T47D (cell line): Measurements from ENCODE around the gene POC5.
"Not testable (repeated sequence)": the region's sequence is repeated elsewhere in the genome, so short reads cannot be mapped to it uniquely, and the experiment has no call there.

Source experiments
- DNase-seq, 2 experiments: peaks; one replicate each; pipeline versions ENCODE4 v3.0.0 to v3.0.0-alpha.2; 2011 to 2012; ENCODE audit warnings: low read depth in 1 of 2, low spot score in 1 of 2
- JUND ChIP-seq: IDR thresholded peaks from 2 replicates; pipeline ENCODE4 v1.6.1; 2012; ENCODE audit warnings: low read depth
- in situ Hi-C: cut with HindIII; loops from 2 replicates; pipeline ENCODE4 v1.10.0; 2016; ENCODE audit warnings: low sequenced_read_pairs, low pct_unique_long_range_greater_than_20kb

POC5 gene

DNA sequence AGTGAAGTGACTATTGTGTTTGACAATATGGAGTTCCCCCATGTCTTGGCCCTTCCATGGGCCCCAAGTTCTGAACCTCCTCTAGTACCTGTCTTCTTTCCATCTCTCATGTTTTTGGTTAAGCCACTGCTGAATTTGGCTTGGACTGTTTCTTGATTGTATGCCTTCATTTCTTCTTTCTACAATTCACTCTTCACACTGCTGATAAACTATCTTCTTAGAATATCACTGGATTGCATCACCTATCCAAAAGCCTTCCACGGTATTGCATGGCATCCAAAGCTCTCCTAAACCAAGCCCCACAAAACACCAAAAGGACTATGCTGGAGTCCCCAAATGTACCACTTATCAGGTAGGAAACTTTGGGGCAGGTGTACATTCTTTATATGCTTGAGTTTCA lies 4.3 kb upstream of the POC5 start:
- no peak for TF ChIP-seq JUND
- no peak for DNase-seq
- in situ Hi-C loops: no loop called here

DNA sequence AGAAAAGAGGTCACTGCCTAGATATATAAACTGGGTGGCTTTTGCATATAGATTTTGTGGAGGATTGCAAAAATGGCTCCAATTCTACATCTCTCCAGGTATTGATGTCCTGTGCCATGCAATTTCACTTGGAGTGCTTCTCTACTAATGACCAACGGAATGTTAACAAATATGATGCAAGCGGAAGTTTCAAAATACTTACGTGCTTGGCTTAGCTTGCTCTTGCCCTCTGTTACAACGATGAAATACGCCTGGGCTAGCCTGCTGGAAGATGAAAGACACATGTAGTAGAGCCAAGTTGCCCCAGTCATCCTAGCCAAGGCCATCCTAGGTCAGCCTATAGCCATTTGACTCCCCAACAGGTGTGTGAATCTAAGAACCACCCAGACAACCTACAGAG lies 3.6 kb upstream of the POC5 start:
- in situ Hi-C loops: no loop called here
- no peak for DNase-seq

DNA sequence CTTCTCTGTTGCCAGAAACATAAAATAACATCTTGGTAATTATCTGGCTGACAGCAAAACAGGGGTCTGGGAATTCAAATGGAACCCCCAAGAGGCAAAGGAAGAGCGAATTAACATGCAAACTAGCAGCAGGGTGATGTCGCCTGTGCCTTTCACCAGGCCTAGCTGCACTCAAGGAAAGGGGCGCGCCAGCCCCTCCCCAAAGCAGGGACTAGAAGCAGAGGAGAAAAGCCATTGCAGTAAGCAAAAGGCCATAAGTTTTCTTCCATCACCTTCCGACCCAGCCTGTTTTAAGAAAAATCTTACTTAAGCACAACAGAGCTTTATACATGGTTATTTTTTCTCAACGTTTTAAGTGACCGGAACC lies 539 bp downstream of the POC5 start:
- no peak for TF ChIP-seq JUND
- in situ Hi-C loops: no loop called here
- no peak for DNase-seq

More for the DNA sequence above, 3.6 kb upstream of the POC5 start:
- no peak for TF ChIP-seq JUND

DNA sequence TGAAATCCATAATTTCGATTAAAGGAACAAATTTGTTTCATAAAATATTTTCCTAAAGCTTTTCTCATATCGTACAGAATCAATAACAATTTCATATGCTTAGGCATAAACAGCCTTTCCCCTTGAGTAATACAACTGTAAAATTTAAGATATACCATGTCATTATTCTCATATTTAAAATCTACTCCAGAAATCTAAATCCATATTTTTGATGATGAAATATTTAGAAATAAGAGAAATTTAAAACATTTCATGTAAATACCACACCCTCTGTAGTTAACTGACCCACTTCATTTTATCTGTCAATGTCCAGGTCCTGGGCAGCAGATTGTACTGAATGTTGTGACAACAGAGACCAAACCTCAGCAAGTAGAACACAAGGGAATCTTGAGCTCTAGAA lies 5.1 kb downstream of the POC5 start:
- in situ Hi-C loops: no loop called here
- DNase-seq: no peak
- TF ChIP-seq JUND: no peak

DNA sequence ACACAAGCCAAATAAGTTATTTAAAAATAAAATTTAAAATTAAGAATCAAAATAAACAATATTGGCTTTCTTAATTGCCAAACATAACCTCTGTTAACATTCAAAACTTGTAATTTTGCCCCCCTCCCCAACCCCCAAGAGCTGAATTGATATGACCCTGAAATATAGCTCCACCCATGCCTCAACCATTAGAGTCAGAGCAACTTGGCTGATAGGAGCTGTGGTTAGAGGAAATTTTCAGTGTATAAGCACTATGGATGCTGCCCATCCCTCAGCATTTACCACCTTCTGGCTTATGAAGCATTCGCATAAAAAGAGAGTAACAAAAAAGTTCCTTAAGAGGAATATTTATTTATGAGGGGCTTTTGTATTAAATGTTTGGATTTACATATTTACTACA lies 6.1 kb downstream of the POC5 start:
- DNase-seq: no peak
- no peak for TF ChIP-seq JUND
- in situ Hi-C loops: no loop called here

DNA sequence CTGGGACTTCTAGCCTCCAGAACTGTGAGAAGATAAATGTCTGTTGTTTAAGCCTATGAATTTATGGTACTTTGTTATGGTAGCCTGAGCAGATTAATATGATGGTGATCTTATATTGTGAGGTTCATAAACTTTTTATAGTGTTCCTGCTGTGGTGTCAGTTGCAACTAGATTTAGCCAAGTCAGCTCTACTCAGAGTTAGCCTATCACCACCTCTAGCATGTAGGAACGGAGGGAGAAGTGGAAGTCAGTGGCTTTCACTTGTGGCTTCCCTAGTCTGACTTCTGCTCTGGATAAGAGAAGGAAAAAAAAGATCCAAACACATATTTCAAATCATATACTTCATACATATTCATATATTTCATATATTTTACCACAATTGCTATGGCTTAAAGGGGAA lies 6.6 kb downstream of the POC5 start:
- in situ Hi-C loops: no loop called here
- no peak for TF ChIP-seq JUND
- no peak for DNase-seq

DNA sequence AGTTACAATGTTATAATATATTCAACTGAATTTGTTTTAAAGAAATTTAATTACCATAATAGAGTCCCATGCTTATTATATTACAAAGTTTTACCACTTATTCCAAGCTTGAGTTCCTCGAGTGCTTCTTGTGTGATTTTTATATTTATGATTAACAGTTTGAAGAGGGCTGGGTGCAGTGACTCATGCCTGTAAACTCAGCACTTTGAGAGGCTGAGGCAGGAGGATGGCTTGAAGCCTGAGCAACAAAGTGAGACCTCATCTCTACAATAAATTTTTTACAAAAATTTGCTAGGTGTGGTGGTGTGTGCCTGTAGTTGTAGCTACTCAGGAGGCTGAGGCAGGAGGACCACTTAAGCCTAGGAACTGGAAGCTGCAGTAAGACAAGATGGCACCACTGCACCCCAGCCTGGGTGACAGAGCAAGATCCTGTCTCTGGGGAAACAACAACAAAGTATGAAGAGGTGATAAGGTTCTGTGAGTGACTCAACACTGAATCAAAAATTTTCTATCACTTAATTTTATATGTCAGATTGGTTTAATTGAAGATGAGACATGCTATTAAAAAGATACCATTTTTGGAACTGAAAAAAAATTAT lies 9.2 kb downstream of the POC5 start:
- DNase-seq: no peak
- TF ChIP-seq JUND: no peak
- in situ Hi-C loops: no loop called here

DNA sequence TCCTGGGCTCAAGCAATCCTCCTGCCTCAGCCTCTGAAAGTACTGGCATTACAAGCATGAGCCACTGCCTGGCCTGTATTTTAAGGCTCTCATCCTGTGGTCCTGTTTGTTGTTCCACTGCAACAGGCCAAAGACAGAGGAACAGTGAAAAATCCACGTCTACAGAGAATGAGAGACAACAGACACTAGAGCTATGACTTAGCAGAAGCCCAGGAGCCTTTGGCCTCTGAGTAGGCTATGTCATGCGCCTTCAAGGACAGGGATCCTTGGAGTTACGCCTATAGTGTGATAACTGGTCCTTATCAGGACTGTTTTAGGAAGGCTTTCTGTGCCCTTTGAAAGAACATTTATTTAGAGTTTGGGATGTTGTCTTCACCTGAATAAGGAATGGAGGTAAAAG lies 10.5 kb downstream of the POC5 start:
- no peak for TF ChIP-seq JUND
- DNase-seq: no peak
- in situ Hi-C loops: no loop called here

DNA sequence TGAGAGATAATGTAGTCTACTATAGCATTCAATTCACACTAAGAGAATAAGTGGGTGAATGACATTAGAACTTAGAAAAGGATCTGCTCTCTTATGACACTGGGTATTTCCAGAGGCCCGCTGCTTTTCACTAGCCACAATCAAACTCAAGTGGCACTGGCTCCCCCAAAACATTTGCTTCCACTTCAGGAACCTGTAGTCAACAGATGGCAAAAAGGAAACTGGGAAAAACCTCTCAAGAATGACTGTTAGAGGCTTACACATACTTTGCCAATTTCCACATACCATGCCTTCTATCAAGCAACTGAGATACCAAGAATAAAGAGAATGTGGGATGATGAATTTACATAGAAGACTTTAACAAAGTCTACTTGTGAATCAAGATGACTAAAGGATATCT lies 11.2 kb downstream of the POC5 start:
- DNase-seq: no peak
- in situ Hi-C loops: no loop called here
- TF ChIP-seq JUND: no peak

DNA sequence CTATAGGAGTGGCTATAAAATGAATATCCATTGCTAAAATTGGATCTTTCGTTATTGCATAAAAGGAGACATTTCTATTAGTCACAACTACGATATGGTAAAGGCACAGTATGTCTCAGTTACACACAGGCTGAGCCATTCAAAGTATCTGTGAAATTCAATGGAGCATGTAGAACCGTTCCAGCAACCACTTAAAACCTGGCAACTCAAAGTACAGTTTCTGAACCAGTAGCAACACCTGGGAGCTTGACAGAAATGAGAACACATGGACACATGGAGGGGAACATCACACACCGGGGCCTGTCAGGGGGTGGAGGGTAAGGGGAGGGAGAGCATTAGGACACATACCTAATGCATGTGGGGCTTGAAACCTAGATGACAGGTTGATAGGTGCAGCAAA lies 15.4 kb downstream of the POC5 start:
- DNase-seq: no peak
- TF ChIP-seq JUND: no peak
- in situ Hi-C loops: no loop called here

DNA sequence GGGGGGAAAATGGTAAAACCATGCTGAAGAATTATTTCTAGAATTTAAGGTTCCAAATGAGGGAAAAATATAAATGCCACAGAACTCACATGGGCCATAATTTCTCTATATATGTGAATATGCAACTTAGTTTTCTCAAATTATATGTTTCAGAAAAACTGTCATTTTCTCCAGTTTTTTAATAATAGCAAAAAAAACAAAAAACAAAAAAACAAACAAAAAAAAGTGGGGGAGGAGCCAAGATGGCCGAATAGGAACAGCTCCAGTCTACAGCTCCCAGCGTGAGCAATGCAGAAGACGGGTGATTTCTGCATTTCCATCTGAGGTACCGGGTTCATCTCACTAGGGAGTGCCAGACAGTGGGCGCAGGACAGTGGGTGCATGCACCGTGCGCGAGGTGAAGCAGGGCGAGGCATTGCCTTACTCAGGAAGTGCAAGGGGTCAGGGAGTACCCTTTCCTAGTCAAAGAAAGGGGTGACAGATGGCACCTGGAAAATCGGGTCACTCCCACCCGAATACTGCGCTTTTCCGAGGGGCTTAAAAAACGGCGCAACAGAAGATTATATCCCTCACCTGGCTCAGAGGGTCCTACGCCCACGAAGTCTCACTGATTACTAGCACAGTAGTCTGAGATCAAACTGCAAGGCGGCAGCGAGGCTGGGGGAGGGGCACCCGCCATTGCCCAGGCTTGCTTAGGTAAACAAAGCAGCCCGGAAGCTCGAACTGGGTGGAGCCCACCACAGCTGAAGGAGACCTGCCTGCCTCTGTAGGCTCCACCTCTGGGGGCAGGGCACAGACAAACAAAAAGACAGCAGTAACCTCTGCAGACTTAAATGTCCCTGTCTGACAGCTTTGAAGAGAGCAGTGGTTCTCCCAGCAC lies 21.5 kb downstream of the POC5 start:
- DNase-seq, in situ Hi-C loops: not testable (repeated sequence)

DNA sequence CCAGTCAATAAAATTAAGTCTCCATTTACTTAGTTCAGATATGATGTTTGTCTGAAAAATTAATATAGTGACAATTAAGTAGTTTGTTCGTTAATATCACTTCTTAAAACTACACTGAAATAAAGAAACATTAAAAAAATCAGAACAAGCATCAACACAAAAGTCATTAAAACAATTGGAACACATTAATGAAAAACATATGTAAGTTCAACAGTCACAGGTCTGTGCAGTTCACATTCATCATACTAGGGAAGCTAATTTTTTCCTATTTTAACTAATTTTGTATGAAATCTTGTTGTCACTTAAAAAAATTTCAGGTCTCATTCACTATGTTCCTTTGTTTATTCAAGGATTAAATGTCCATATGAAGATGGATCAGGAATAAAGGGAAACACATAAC lies 22.5 kb downstream of the POC5 start:
- in situ Hi-C loops: no loop called here
- DNase-seq: no peak
- TF ChIP-seq JUND: no peak

DNA sequence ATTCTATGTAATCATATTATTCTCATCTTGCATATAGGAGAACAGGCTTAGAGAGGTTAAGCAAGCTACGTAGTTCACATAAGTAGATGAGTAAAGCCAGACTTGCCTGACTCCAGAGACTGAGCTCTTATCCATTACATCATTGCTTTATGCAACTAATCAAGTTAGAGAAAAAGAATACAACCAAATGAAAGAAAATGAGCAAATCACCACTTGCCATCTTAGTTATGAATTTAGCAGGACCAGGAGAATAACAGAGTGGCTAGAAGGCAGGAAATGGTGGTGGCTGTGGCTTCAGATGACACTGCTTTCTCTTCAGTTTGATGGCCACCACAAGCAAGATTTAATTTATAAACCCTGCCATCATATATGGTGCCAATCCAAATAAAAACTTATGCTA lies 26.6 kb downstream of the POC5 start:
- in situ Hi-C loops: no loop called here
- no peak for TF ChIP-seq JUND
- DNase-seq: no peak

DNA sequence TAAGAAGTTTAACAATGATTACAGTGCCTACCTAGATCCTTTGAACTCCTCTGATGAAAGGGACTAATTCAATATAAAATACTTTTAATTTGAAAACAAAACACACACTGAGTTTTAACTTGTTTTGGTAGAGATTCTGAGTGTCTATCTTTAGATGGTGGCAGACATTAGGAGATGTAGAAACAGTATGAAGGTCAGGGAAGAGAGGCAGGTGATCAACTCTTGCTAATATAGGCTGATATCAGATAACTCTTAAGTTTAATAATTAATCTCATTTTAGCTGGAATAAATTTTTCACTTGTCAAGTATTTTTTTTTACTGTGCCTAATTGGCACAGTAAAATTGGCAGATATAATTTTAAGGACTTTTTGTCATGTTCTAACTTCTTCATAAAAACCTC lies 30.8 kb downstream of the POC5 start:
- no peak for TF ChIP-seq JUND
- in situ Hi-C loops: no loop called here
- no peak for DNase-seq
